Epithelial cell of proximal tubule (primary cell): ENCODE results near the gene TMEM255A. TPM values are rescaled to one million over a fixed set of nuclear protein-coding genes. Genes with fewer than 3 reads are reported as not detected.

Source experiments
- DNase-seq: peaks from one replicate; pipeline ENCODE4 v3.0.0-alpha.2; 2011; ENCODE audit warnings: low read depth
- H3K4me3 ChIP-seq: 2 replicates; pipeline ENCODE4 v1.5.1; 2011; ENCODE audit warnings: low read depth, mild to moderate bottlenecking, low read length
- CTCF ChIP-seq: conservative IDR thresholded peaks from 2 replicates; pipeline ENCODE4 v1.5.1; 2012; ENCODE audit warnings: low read depth, mild to moderate bottlenecking, low read length
- total RNA-seq: library from RNA; depleted of rRNA; stranded (reverse); fragments of >200 nt; gene quantifications from 2 replicates; pipeline ENCODE4 v1.2.3, GENCODE V29; 2015

The TMEM255A gene
- total RNA-seq, 1 donor from 2014 or later = 0.40 TPM

GRCh38 chrX:120297923-120298322, 13.3 kb downstream of the TMEM255A start:
- no peak for DNase-seq
- TF ChIP-seq CTCF = no peak
- H3K4me3 ChIP-seq = no peak overlapping the region

- no peak for TF ChIP-seq CTCF
- DNase-seq = no peak
Observed at GRCh38 chrX:120294651-120295050, 16.6 kb downstream of the TMEM255A start.

GRCh38 chrX:120293015-120293414, 18.2 kb downstream of the TMEM255A start:
- no peak for TF ChIP-seq CTCF
- no peak overlapping the region for H3K4me3 ChIP-seq
- DNase-seq = no peak

More at GRCh38 chrX:120294651-120295050, 16.6 kb downstream of the TMEM255A start:
- H3K4me3 ChIP-seq = no peak overlapping the region

GRCh38 chrX:120291211-120291610, 20.1 kb downstream of the TMEM255A start:
- no peak for TF ChIP-seq CTCF
- H3K4me3 ChIP-seq = no peak overlapping the region
- DNase-seq = no peak

GRCh38 chrX:120290107-120290506, 21.2 kb downstream of the TMEM255A start:
- TF ChIP-seq CTCF = no peak
- DNase-seq = no peak

GRCh38 chrX:120287513-120288112, 23.6 kb downstream of the TMEM255A start:
- no peak overlapping the region for H3K4me3 ChIP-seq
- no peak for DNase-seq
- TF ChIP-seq CTCF = no peak

More at GRCh38 chrX:120290107-120290506, 21.2 kb downstream of the TMEM255A start:
- no peak overlapping the region for H3K4me3 ChIP-seq
